B cell (primary cell): Measurements from ENCODE around the gene IFNL3. TPM values are rescaled to one million over a fixed set of nuclear protein-coding genes. Genes with fewer than 3 reads are reported as not detected.

Experiments used
- ATAC-seq: fragments of 200-7000 bp; cut with Tn5 transposase; one replicate; pipeline ENCODE4 v1.10.0; 2021; ENCODE audit warnings: low read depth, mild to moderate bottlenecking, moderate number of reproducible peaks, moderate library complexity
- CTCF ChIA-PET: fragments of 350-600 bp; sonication (Branson Sonifier 250); formaldehyde crosslinking; loops from one replicate; lab custom pipeline; 2021; ENCODE audit warnings: antibody characterized with exemption, inconsistent platforms; lab: Charles Lee
- POLR2A ChIA-PET: fragments of 350-600 bp; sonication (Branson Sonifier 250); formaldehyde crosslinking; loops from one replicate; lab custom pipeline; 2021; ENCODE audit warnings: antibody characterized with exemption; lab: Charles Lee
- DNase-seq: peaks from one replicate; pipeline ENCODE4 v3.0.0; 2013
- H2AFZ ChIP-seq: 2 replicates; pipeline ENCODE4 v1.6.1; 2012; ENCODE audit warnings: mild to moderate bottlenecking, low read depth, low read length; ENCODE audit not compliant: insufficient read depth, poor library complexity, severe bottlenecking
- H3K27ac ChIP-seq, 2 donors: 1 replicate in 1 of 2; 2 replicates in 1 of 2; pipeline ENCODE4 v1.5.1; 2012 to 2013; ENCODE audit warnings: low read length in 2 of 2, mild to moderate bottlenecking in 2 of 2, moderate library complexity in 1 of 2
- H3K27me3 ChIP-seq, 4 experiments: fragments of 200-600 bp in 1 of 4; sonication (generic) in 1 of 4; replicated peaks in 1 of 4; 1 replicate in 2 of 4; 2 replicates in 2 of 4; pipeline versions ENCODE4 v1.6.1 to v1.7.0; 2013 to 2016; ENCODE audit warnings: low read length in 3 of 4, mild to moderate bottlenecking in 2 of 4, mixed read lengths in 1 of 4, moderate library complexity in 1 of 4; ENCODE audit not compliant: insufficient read depth in 4 of 4, control insufficient read depth in 3 of 4; ENCODE audit errors: control extremely low read depth in 1 of 4
- H3K36me3 ChIP-seq, 2 experiments: replicated peaks in 1 of 2; 1 replicate in 1 of 2; 2 replicates in 1 of 2; pipeline versions ENCODE4 v1.6.1 to v1.7.1; 2013; ENCODE audit warnings: low read length in 1 of 2; ENCODE audit not compliant: insufficient read depth in 2 of 2, control insufficient read depth in 1 of 2; ENCODE audit errors: control extremely low read depth in 1 of 2, extremely low read depth in 1 of 2
- H3K4me1 ChIP-seq, 2 donors: fragments of 200-600 bp in 1 of 2; sonication (generic) in 1 of 2; 1 replicate in 1 of 2; 2 replicates in 1 of 2; pipeline versions ENCODE4 v1.5.1 to v1.6.1; 2013 to 2017; ENCODE audit warnings: low read length in 2 of 2; ENCODE audit not compliant: control insufficient read depth in 2 of 2, insufficient read depth in 2 of 2
- H3K4me2 ChIP-seq: replicated peaks from 2 replicates; pipeline ENCODE3; 2012; ENCODE audit warnings: mild to moderate bottlenecking, low read depth, low read length; ENCODE audit not compliant: poor library complexity, severe bottlenecking
- H3K4me3 ChIP-seq, 5 experiments: fragments of 200-600 bp in 1 of 5; sonication (generic) in 1 of 5; 1 replicate in 3 of 5; 2 replicates in 2 of 5; pipeline versions ENCODE4 v1.5.1 to v1.7.0; 2011 to 2016; ENCODE audit warnings: low read length in 4 of 5, mild to moderate bottlenecking in 4 of 5, low read depth in 2 of 5, control low read depth in 1 of 5, moderate library complexity in 1 of 5; ENCODE audit not compliant: insufficient read depth in 1 of 5; ENCODE audit errors: control extremely low read depth in 1 of 5, extremely low read depth in 1 of 5
- H3K79me2 ChIP-seq: fragments of 200-600 bp; sonication (generic); one replicate; pipeline ENCODE4 v1.6.0; 2016; ENCODE audit warnings: low read length; ENCODE audit not compliant: control insufficient read depth, insufficient read depth
- H3K9ac ChIP-seq: fragments of 200-600 bp; sonication (generic); 2 replicates; pipeline ENCODE4 v1.6.1; 2017; ENCODE audit warnings: mild to moderate bottlenecking, low read length, moderate library complexity
- H3K9me3 ChIP-seq, 3 donors: one replicate each; pipeline versions ENCODE4 v1.6.1 to v1.7.1; 2013; ENCODE audit warnings: low read length in 2 of 3; ENCODE audit not compliant: control insufficient read depth in 2 of 3, insufficient read depth in 1 of 3; ENCODE audit errors: control extremely low read depth in 1 of 3
- H4K20me1 ChIP-seq: 2 replicates; pipeline ENCODE4 v1.6.0; 2012; ENCODE audit warnings: mild to moderate bottlenecking, low read length; ENCODE audit not compliant: insufficient read depth, control insufficient read depth, poor library complexity, severe bottlenecking
- H3K27ac Mint-ChIP-seq: one replicate; pipeline ENCODE4 v1.8.0; 2021; ENCODE audit warnings: mixed read lengths
- H3K27me3 Mint-ChIP-seq: one replicate; pipeline ENCODE4 v1.8.0; 2021; ENCODE audit warnings: mixed read lengths
- H3K4me1 Mint-ChIP-seq: one replicate; pipeline ENCODE4 v1.8.0; 2021; ENCODE audit warnings: mixed read lengths
- H3K4me3 Mint-ChIP-seq: one replicate; pipeline ENCODE4 v1.8.0; 2021; ENCODE audit warnings: mixed read lengths
- H3K9me3 Mint-ChIP-seq: one replicate; pipeline ENCODE4 v1.8.0; 2022; ENCODE audit warnings: mixed read lengths; ENCODE audit not compliant: insufficient read depth
- CTCF ChIP-seq: fragments of 200-600 bp; IDR thresholded peaks from one replicate; pipeline ENCODE4 v1.8.0; 2022; ENCODE audit warnings: antibody characterized with exemption, mild to moderate bottlenecking
- EZH2 ChIP-seq: IDR thresholded peaks from 2 replicates; pipeline ENCODE4 v1.6.1; 2012; ENCODE audit warnings: borderline replicate concordance, low read depth, mild to moderate bottlenecking, moderate library complexity, low read length; ENCODE audit not compliant: insufficient read depth, poor library complexity, severe bottlenecking
- WGBS: methylation state at CpG from one replicate; pipeline ENCODE4 v1.1.5; 2013; ENCODE audit warnings: missing lambda C conversion rate; ENCODE audit not compliant: insufficient coverage; 5-methylcytosine and 5-hydroxymethylcytosine counted together
- intact Hi-C: fragments of 100-400 bp; cut with micrococcal nuclease; formaldehyde crosslinking; loops from one replicate; pipeline ENCODE4 v1.10.0; 2022
- polyA plus RNA-seq: library from polyadenylated mRNA; depleted of rRNA; stranded (reverse); fragments of >200 nt; gene quantifications from 2 replicates; pipeline ENCODE4 v1.2.3, GENCODE V29; 2012
- total RNA-seq, 2 donors: library from RNA; stranded (reverse); fragments of 120-200 nt in 1 of 2; gene quantifications; 1 replicate in 1 of 2; 2 replicates in 1 of 2; pipeline versions ENCODE4 v1.2.3 to v1.2.4, GENCODE V29; 2013 to 2022

Gene IFNL3
- total and polyA plus RNA-seq, 2 donors (not counting 1 experiment from before 2014, with no cell fraction given): not detected

DNA sequence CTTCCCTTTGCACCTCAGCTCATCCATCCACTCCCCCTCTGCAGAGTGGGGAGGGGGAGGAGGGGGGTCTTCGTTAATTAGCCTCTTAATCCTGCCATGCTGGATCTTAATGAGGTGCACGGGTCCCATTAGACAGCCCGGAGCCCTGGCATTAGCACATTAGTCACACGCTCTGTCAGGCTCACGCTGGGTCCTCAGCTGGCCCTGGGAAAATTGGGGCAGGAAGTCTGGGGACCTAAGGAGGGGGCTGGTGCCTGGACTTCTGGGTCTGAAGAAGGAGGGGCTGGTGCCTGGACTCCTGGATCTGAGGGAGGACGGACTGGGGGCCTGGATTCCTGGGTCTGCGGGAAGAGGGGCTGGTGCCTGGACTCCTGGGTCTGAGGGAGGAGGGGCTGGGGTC lies 48.5 kb downstream of the IFNL3 start:
- intact Hi-C loops: no loop called here
- no peak for TF ChIP-seq CTCF
- no peak for TF ChIP-seq EZH2
- H3K4me3 Mint-ChIP-seq: no peak overlapping the region
- ChIA-PET POLR2A (no interaction called here), CTCF (no interaction called here)
- H3K79me2 ChIP-seq: no peaks in the 10 kb centered on the region
- H3K27me3 Mint-ChIP-seq: peaks cover 59% of the 10 kb centered on the region
- 23% methylated on average over 7 of the region's 7 CpGs for WGBS
- no peaks in the 10 kb centered on the region for H3K9me3 ChIP-seq
- H3K27me3 ChIP-seq: peaks cover 0 to 56% (median 16%) of the 10 kb centered on the region in 4 experiments
- no peaks in the 10 kb centered on the region for H4K20me1 ChIP-seq
- DNase-seq: no peak
- no peak overlapping the region for H2AFZ ChIP-seq
- H3K36me3 ChIP-seq: no peaks in the 10 kb centered on the region
- H3K4me3 ChIP-seq: no peak overlapping the region
- no peak for ATAC-seq
- H3K27ac Mint-ChIP-seq: no peak overlapping the region
- H3K4me1 ChIP-seq: peaks cover 0 to 18% of the 10 kb centered on the region in 2 donors
- peaks cover 13% of the 10 kb centered on the region for H3K4me1 Mint-ChIP-seq
- no peak overlapping the region for H3K9ac ChIP-seq
- no peaks in the 10 kb centered on the region for H3K9me3 Mint-ChIP-seq
- H3K4me2 ChIP-seq: no peak overlapping the region
- H3K27ac ChIP-seq: no peak overlapping the region

- peaks cover 0 to 51% (median 16%) of the 10 kb centered on the region in 4 experiments for H3K27me3 ChIP-seq
- H3K27ac Mint-ChIP-seq: no peak overlapping the region
Observed at GRCh38 chr19:39195755-39196154, 49.1 kb downstream of the IFNL3 start.

More at GRCh38 chr19:39195755-39196154, 49.1 kb downstream of the IFNL3 start:
- Mint-ChIP-seq H3K9me3 (no peaks in the 10 kb centered on the region), H3K4me1 (peaks cover 13% of the 10 kb centered on the region), H3K4me3 (no peak overlapping the region), H3K27me3 (peaks cover 54% of the 10 kb centered on the region)
- H3K4me3 ChIP-seq: no peak overlapping the region
- WGBS: 45% methylated on average over 7 of the region's 9 CpGs
- no peak overlapping the region for H2AFZ ChIP-seq
- no peak for ATAC-seq
- H3K9me3 ChIP-seq: no peaks in the 10 kb centered on the region
- H3K4me1 ChIP-seq: peaks cover 0 to 18% of the 10 kb centered on the region in 2 donors
- POLR2A ChIA-PET: no interaction called here
- CTCF ChIA-PET: no interaction called here
- no peaks in the 10 kb centered on the region for H4K20me1 ChIP-seq
- H3K9ac ChIP-seq: no peak overlapping the region
- intact Hi-C loops: no loop called here
- TF ChIP-seq EZH2 (no peak), CTCF (no peak)
- H3K27ac ChIP-seq: no peak overlapping the region
- no peak overlapping the region for H3K4me2 ChIP-seq
- H3K36me3 ChIP-seq: no peaks in the 10 kb centered on the region
- H3K79me2 ChIP-seq: no peaks in the 10 kb centered on the region
- no peak for DNase-seq
